ENCODE measurements around the gene CREG1. TPM values are rescaled to one million over a fixed set of nuclear protein-coding genes. Genes with fewer than 3 reads are reported as not detected.

CREG1 gene
- total RNA-seq, 2 donors from 2014 or later: 10.8 to 13.2 TPM

DNA sequence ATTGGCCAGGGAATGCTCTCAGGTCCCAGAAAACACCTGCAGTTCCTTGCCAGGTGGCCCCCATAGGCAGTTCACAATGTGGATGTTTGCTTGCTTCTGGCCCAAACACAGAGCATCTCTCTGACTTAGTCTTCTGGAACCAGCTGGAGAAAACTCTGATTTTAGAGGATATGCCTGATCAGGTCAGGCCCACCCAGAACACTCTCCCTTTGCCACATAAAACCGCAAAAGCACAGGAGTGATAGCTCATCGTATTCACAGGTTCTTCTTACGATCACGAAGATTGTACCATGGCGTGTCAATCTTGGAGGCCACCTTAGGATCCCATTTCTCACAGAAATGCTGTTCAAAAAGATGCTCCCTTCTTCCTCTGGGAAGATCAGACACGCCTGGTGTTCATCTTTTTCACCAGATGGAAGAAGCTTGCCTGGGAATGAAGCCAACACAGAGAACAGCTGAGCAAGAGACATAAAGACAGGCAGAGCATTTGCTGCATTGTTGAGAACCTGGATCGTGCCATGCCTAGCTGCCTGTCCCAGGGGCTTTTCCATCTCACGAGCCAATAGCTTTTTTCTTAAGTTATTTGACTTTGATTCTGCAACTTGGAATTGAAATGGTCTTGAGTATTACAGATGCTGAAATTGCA, 23.6 kb downstream of the CREG1 start:
- Mint-ChIP-seq H3K4me1 (peaks cover 6% of the 10 kb centered on the region), H3K4me3 (no peak overlapping the region), H3K27ac (no peak overlapping the region), H3K9me3 (no peaks in the 10 kb centered on the region), H3K36me3 (ENCODE audit: low read depth) (no peaks in the 10 kb centered on the region), H3K27me3 (peaks cover 5% of the 10 kb centered on the region)
- no peak for ATAC-seq (replicated peaks)

DNA sequence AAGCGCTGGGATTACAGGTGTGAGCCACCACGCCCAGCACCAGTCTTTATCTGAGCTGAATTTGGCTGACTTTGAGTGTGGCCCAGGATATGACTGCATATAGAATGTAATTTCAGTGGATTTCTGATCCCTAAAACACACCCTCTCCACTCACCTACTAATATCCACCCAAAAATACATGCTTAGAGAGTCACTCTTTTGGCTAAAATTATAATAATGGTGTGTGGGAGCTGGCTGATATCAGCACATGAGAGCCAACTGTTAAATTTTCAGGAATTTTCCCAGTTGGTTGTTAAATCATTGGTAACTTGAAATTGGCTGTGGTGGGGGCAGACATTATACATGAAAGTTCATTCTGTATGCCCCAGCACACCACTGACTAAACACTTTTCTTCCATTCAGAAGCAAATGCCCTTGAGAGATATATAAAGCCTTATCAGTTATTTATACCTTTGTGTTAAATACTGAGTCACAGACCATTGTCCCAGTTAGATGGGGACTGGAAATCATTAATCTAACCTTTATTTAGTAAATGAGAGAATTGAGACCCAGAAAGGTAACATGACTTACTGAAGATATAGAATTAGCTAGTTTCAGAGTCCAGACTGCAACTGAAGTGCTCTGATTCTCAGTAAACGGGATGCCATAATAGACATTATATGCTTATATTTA, 25.4 kb downstream of the CREG1 start:
- ATAC-seq (replicated peaks): no peak
- no peaks in the 10 kb centered on the region for H3K9me3 Mint-ChIP-seq
- H3K27me3 Mint-ChIP-seq: peaks cover 5% of the 10 kb centered on the region
- no peaks in the 10 kb centered on the region for H3K36me3 Mint-ChIP-seq (ENCODE audit: low read depth)
- H3K27ac Mint-ChIP-seq: no peak overlapping the region
- H3K4me3 Mint-ChIP-seq: no peak overlapping the region
- H3K4me1 Mint-ChIP-seq: peaks cover 6% of the 10 kb centered on the region

DNA sequence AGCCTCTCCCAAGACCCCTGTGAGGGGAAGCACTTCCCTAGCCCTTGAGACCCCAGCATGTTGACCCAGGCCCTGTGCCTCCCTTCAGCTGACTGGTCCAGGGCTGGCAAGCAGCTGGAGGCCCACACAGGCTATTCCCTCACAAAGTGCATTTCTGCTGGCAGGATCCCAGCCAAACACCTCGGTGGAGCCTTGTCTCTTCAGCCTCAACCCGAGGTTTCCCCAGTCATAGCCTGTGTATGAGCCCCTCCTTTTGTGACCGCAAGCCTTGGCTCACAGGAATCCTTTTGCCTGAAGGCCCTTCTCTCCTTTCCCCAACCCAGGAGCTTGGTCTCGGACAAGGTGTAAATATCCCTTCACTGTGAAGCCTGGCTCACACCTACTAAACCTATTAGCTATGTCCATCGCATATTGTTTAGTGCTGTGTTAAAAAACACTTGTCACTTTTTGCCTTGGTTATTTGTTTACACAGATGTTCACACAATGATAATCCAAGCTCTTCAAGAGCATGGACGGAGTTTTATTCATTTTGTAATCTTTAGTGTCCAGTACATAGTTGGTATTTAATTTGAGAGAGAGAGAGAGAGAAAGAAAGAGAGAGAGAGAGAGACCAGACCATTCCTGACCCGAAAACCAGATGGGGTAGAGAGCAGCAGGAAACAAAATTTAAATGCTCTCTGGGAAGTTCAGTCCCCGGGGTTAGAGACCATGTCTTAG, 26.7 kb downstream of the CREG1 start:
- peaks cover 6% of the 10 kb centered on the region for H3K4me1 Mint-ChIP-seq
- no peak overlapping the region for H3K4me3 Mint-ChIP-seq
- H3K27ac Mint-ChIP-seq: no peak overlapping the region
- peaks cover 5% of the 10 kb centered on the region for H3K27me3 Mint-ChIP-seq
- no peaks in the 10 kb centered on the region for H3K9me3 Mint-ChIP-seq
- no peaks in the 10 kb centered on the region for H3K36me3 Mint-ChIP-seq (ENCODE audit: low read depth)
- no peak for ATAC-seq (replicated peaks)

DNA sequence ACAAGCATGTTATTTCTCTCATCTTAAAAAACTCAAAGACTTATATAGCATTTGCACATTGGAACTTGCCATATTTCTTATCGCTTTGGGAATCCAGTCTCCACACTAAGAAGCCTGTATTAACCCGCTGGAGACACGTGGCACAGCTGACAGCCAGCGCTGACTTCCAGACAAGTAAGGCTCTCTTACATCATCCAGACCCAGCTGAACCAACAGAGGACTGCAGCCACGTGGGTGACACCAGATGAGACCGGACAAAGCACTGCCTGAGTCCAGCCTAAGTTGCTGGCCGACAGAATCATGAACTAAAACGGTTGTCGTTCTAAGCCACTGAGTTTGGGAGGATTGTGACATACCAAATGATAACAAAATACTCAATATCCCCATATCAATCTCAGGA, 28.9 kb downstream of the CREG1 start:
- Mint-ChIP-seq H3K9me3 (no peaks in the 10 kb centered on the region), H3K27ac (no peak overlapping the region), H3K36me3 (ENCODE audit: low read depth) (no peaks in the 10 kb centered on the region), H3K4me1 (peaks cover 11% of the 10 kb centered on the region), H3K4me3 (no peak overlapping the region), H3K27me3 (peaks cover 5% of the 10 kb centered on the region)
- no peak for ATAC-seq (replicated peaks)

DNA sequence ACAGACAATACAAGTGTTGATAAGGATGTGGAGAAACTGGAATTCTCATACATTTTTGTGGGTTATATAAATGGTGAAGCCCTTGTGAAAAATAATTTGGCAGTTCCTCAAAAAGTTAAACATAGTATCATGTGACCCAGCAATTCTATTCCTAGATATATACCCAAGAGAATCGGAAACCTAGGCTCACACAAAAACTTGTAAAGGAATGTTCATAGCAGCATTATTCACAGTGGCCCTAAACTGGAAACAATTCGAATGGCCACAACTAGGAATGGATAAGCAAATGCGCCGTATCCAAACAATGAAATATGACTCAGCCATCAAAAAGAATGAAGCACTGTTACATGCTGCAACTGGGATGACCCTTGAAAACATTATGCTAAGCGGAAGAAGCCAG, 31.3 kb downstream of the CREG1 start:
- no peak for ATAC-seq (replicated peaks)
- H3K4me1 Mint-ChIP-seq: peaks cover 11% of the 10 kb centered on the region
- H3K27me3 Mint-ChIP-seq: peaks cover 5% of the 10 kb centered on the region
- H3K4me3 Mint-ChIP-seq: no peak overlapping the region
- no peak overlapping the region for H3K27ac Mint-ChIP-seq
- H3K36me3 Mint-ChIP-seq (ENCODE audit: low read depth): peaks cover 17% of the 10 kb centered on the region
- H3K9me3 Mint-ChIP-seq: no peaks in the 10 kb centered on the region

DNA sequence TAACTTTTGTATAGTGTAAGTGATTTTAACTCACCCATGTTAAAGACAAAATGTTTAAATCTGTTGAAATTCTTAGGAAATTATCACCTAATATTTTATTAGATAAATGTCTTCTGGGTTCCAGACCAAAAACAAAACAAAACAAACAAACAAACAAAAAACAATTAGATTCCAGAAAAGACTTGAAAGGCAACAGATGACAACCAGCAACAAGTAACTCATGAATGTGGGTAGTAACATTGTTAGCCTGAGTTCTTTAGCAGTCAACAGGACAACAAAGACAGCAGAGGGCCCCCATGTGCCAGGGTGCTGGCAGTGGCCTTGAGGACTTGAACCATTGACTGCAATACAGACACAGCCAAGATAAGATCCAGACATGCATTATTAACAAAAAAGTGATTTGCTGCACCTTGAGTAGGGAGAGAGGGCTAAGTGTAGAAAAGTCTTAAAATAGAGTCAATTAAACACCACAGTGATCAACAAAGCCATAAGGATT, 32.8 kb downstream of the CREG1 start:
- Mint-ChIP-seq H3K27me3 (peaks cover 5% of the 10 kb centered on the region), H3K4me1 (peaks cover 11% of the 10 kb centered on the region), H3K4me3 (no peak overlapping the region), H3K27ac (peak overlapping the region; percentile 6), H3K36me3 (ENCODE audit: low read depth) (peaks cover 32% of the 10 kb centered on the region), H3K9me3 (no peaks in the 10 kb centered on the region)
- no peak for ATAC-seq (replicated peaks)

DNA sequence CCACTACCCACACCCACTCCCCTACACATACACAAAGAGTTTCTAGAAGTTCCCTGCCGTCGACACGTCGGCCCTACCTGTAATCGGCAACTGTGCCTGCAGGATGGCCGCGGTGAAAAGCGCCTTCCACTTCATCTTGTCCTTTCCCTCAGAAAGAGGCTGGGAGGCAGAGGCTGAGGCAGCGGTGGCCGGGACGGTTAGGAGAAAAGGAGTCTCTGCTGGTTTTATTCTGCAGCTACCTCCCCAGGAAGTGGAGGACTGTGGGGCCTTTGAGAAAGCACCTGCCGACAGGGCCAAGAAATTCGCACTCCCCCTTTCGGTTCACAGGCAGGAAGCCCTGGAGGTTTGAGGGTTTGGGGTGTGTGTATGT, 35.2 kb downstream of the CREG1 start, which contains the start of gene CD247:
CD247 (minus strand) TSS at position 199 of the 370 bp plus-strand sequence; CDS start at position 135, 64 bp downstream.
- H3K9me3 Mint-ChIP-seq: no peaks in the 10 kb centered on the region
- peaks cover 56% of the 10 kb centered on the region for H3K36me3 Mint-ChIP-seq (ENCODE audit: low read depth)
- H3K27me3 Mint-ChIP-seq: no peaks in the 10 kb centered on the region
- peak within 1 kb of the TSS; percentile 100 for H3K27ac Mint-ChIP-seq
- H3K4me3 Mint-ChIP-seq: peak within 1 kb of the TSS; percentile 100
- peaks cover 4% of the 10 kb centered on the region for H3K4me1 Mint-ChIP-seq
- ATAC-seq (replicated peaks): peak; percentile 41

DNA sequence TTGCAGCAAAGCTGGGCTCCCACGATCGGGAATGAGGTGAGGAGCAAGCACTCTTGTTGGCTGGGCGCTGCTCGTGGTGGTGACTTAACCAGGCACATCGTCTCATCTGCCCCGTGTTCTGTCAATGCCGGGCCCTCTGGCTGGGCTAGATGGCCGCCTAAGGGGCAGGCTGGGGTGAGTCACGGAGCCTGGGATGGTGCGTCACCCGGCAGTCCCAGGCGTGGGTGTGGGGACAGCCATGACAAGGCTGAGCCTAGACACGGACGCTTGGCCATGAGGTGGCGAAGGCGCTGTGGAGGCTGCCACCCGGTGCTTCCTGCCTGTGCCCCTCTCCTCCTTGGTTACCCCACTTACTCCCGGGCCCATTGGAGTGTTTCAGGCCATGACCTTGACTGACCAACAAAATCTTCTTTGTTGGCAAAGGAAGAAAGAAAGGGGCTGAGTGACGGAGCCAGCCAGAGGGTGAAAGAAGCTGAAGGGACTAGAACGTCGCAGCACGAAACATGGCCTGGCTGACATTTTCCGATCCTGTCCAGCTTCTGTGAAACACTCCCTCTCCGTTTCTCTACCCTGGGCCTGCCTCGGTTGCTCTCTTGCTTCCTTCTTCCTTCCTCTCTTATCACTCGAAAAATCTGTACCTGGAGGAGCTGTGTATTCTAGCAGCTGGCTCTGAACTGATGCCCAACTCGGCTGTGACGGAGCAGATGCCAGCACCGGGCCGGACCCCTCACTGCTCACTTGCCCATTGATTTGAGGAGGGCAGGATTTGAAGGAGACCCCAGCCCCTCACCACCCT, 35.8 kb downstream of the CREG1 start:
- Mint-ChIP-seq H3K27ac (peak overlapping the region; percentile 100), H3K36me3 (ENCODE audit: low read depth) (peaks cover 62% of the 10 kb centered on the region), H3K4me1 (peaks cover 6% of the 10 kb centered on the region)

DNA sequence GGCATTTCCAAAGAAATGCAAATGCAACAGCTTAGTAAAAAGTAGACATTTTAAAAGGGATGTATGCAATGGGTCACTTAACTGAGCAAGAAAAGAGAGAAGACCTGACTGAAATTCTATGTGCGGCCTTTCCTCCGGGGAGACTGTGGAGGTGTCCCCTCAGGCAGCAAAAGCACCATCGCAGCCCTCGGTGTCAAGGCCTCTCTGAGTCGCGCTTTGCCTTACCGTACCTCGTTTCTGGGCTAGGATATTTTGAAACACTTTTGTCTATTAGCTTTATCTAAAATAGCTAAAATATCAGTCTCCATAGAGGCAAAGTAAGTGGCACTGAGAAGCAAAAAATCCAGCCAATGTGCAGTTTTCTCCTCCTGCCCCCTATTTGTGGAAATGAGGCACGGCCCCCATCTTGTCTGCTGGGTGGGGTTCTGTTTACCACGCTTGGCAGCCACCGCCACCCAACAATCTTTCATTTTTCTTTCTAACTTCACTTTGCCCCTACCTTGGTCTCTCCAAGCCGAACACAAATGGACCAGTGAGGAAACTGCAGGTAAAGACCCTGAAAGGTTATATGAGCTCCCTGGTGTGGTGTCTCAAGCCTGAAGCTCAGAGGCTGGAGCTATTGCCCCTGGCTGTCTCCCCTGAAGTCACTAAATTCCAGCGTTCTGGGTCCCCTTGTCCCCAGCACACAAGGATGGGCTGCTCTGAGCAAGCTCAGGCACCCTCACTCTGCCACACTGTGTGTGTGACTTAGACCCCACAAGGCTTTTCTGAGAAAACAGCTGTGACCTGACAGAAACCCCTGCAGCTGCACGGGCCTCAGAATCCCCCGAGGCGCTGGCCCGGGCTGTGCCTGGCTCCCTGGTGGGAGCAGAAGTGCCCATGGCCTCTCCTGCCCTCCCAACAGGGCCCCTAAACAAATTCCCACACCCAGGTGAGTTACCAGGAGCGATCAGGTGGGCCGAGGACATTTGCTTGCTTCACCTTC, 36.9 kb downstream of the CREG1 start:
- Mint-ChIP-seq H3K27ac (peak overlapping the region; percentile 100), H3K4me1 (peaks cover 16% of the 10 kb centered on the region), H3K9me3 (no peaks in the 10 kb centered on the region), H3K4me3 (peak overlapping the region; percentile 100), H3K27me3 (no peaks in the 10 kb centered on the region), H3K36me3 (ENCODE audit: low read depth) (peaks cover 73% of the 10 kb centered on the region)
- peak; percentile 9 for ATAC-seq (replicated peaks)

More for the DNA sequence above, 35.8 kb downstream of the CREG1 start:
- Mint-ChIP-seq H3K4me3 (peak overlapping the region; percentile 100), H3K9me3 (no peaks in the 10 kb centered on the region), H3K27me3 (no peaks in the 10 kb centered on the region)
- peak; percentile 95 for ATAC-seq (replicated peaks)

DNA sequence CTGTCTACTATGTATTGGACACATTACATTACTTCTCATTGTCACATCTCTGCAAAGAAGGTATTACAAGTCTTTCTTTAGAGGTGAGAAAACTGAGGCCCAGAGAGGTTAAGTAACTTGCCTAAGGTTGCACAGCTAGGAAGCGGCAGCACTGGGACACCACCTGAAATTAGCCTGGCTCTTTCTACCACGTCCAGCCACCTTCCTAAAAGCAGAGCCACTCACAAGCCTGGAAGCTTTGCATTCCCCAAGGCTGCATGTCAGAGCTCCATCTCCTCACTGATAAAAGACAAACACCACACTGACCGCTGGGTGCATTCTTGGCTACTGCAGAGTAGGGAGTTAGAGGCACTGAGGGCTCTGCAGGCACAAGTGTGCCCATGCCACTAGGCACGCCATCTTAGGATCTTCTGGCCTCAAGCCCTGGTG, 37.7 kb downstream of the CREG1 start:
- ATAC-seq (replicated peaks): no peak
- Mint-ChIP-seq H3K4me1 (peaks cover 18% of the 10 kb centered on the region), H3K27me3 (no peaks in the 10 kb centered on the region), H3K4me3 (peak overlapping the region; percentile 100), H3K27ac (peak overlapping the region; percentile 100), H3K9me3 (no peaks in the 10 kb centered on the region), H3K36me3 (ENCODE audit: low read depth) (peaks cover 80% of the 10 kb centered on the region)

DNA sequence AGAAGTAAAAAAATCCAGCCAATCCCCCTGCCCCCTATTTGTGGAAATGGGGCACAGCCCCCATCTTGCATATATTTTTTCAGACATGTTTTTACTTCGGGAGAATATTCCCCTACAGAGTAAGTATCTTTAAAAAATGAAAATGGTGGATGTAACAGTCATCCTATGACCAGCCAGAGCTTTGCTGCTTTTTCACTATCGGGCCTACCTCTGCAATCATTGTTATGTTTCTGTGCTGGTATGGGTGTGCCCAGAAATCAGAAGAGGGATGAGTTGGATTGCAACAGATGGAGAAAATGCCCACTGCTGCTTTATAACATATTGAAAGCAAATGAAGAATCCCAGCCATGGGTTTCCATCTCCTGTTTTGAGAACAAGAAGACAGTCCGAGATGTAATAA, 38.1 kb downstream of the CREG1 start:
- Mint-ChIP-seq H3K36me3 (ENCODE audit: low read depth) (peaks cover 85% of the 10 kb centered on the region), H3K27me3 (no peaks in the 10 kb centered on the region), H3K27ac (peak overlapping the region; percentile 100), H3K9me3 (no peaks in the 10 kb centered on the region), H3K4me1 (peaks cover 19% of the 10 kb centered on the region), H3K4me3 (peak overlapping the region; percentile 100)
- ATAC-seq (replicated peaks): peak; percentile 13

DNA sequence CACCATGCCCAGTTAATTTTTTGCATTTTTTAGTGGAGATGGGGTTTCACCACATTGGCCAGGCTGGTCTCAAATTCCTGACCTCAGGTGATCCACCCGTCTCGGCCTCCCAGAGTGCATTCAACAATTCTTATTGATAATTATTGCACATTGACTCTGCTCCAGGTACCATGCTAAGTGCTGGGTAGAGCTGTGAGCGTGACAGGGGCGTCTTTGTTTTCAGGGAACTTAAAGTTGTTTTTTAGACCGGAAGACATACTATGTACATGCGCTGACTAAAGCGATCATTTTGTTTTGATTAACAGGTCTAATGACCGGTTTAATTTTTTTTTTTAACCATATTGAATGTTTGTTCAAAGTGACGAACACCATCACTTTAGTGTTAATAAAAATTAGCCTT, 39.3 kb downstream of the CREG1 start:
- Mint-ChIP-seq H3K4me1 (peaks cover 31% of the 10 kb centered on the region), H3K27ac (peak overlapping the region; percentile 100), H3K4me3 (peak overlapping the region; percentile 100), H3K36me3 (ENCODE audit: low read depth) (peaks cover 97% of the 10 kb centered on the region), H3K27me3 (no peaks in the 10 kb centered on the region), H3K9me3 (no peaks in the 10 kb centered on the region)
- no peak for ATAC-seq (replicated peaks)

DNA sequence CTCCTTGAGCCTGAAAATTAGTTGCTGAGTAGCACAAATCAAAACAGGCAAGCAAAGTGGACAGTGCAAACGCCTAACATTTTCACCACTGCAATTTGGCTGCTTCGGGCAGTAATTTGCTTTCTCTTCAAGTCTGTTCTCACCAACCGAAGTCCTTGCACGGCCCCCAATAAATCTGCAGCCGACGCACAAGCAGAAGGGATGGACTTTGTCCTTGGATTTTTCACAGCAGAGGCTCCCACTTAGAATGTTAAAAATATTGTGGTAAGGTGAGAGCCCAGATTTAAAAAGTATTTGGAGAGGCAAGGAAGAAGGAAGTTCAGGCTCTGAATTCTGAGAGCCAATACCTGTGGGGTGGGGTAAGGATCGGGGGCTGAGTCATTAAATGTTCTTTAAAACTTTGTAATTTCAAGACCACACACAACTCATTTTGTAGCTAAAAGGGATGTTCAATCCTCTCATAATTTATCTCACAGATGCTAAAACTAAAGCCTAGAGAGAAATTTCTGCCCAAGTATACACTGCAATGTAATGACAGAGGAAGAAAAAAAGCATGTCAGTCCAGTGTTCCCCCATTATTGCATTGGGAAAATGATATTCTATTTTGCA, 41.4 kb downstream of the CREG1 start:
- peak; percentile 57 for ATAC-seq (replicated peaks)
- Mint-ChIP-seq H3K27ac (peak overlapping the region; percentile 83), H3K27me3 (no peaks in the 10 kb centered on the region), H3K9me3 (no peaks in the 10 kb centered on the region), H3K4me1 (peaks cover 43% of the 10 kb centered on the region), H3K36me3 (ENCODE audit: low read depth) (peaks cover 100% of the 10 kb centered on the region), H3K4me3 (peak overlapping the region; percentile 100)

Data from activated T-helper 17 cell treated with anti-CD3 and anti-CD28 coated beads, Interleukin-2, amount 50 U/mL, for 72 hours (primary cell).